Trophoblast cell (in vitro differentiated cells and primary cell): ENCODE data around the gene PCDHB6.
"Not testable (repeated sequence)": the region's sequence is repeated elsewhere in the genome, so short reads cannot be mapped to it uniquely, and the experiment has no call there.

Experiments used
- DNase-seq, 2 donors: peaks; one replicate each; pipeline ENCODE4 v3.0.0-alpha.2; 2016
- H2AFZ ChIP-seq: 2 replicates; pipeline ENCODE4 v1.6.1; 2013; ENCODE audit warnings: low read length, moderate library complexity, mild to moderate bottlenecking; ENCODE audit not compliant: insufficient read depth, poor library complexity
- H2AK5ac ChIP-seq: 2 replicates; pipeline ENCODE4 v1.6.1; 2013; ENCODE audit warnings: mild to moderate bottlenecking, low read length
- H2BK120ac ChIP-seq: 2 replicates; pipeline ENCODE4 v1.6.1; 2013; ENCODE audit warnings: low read length, mild to moderate bottlenecking, moderate library complexity; ENCODE audit not compliant: insufficient read depth, poor library complexity
- H2BK12ac ChIP-seq: 2 replicates; pipeline ENCODE4 v1.6.1; 2013; ENCODE audit warnings: mild to moderate bottlenecking, low read length, moderate library complexity
- H2BK5ac ChIP-seq: 2 replicates; pipeline ENCODE4 v1.6.1; 2013; ENCODE audit warnings: low read length, low read depth, moderate library complexity, mild to moderate bottlenecking; ENCODE audit not compliant: poor library complexity
- H3K14ac ChIP-seq: 2 replicates; pipeline ENCODE4 v1.6.1; 2013; ENCODE audit warnings: mild to moderate bottlenecking, low read length
- H3K18ac ChIP-seq: 2 replicates; pipeline ENCODE4 v1.6.1; 2013; ENCODE audit warnings: mild to moderate bottlenecking, low read length
- H3K23ac ChIP-seq: 2 replicates; pipeline ENCODE4 v1.6.1; 2013; ENCODE audit warnings: low read length
- H3K27ac ChIP-seq: 2 replicates; pipeline ENCODE4 v1.5.1; 2013; ENCODE audit warnings: low read depth, mild to moderate bottlenecking, inconsistent platforms, low read length, moderate library complexity
- H3K27me3 ChIP-seq: 2 replicates; pipeline ENCODE4 v1.6.1; 2013; ENCODE audit warnings: inconsistent platforms, mild to moderate bottlenecking, low read length, moderate library complexity; ENCODE audit not compliant: insufficient read depth
- H3K36me3 ChIP-seq, 2 experiments: 1 replicate in 1 of 2; 2 replicates in 1 of 2; pipeline ENCODE4 v1.6.1; 2013; ENCODE audit warnings: low read length in 2 of 2, mild to moderate bottlenecking in 2 of 2, moderate library complexity in 1 of 2; ENCODE audit not compliant: insufficient read depth in 2 of 2, control insufficient read depth in 1 of 2
- H3K4ac ChIP-seq: 2 replicates; pipeline ENCODE4 v1.6.1; 2013; ENCODE audit warnings: low read depth, mild to moderate bottlenecking, low read length, moderate library complexity
- H3K4me1 ChIP-seq, 2 experiments: 1 replicate in 1 of 2; 2 replicates in 1 of 2; pipeline ENCODE4 v1.6.1; 2013; ENCODE audit warnings: low read length in 2 of 2, mild to moderate bottlenecking in 2 of 2, moderate library complexity in 1 of 2; ENCODE audit not compliant: insufficient read depth in 2 of 2, control insufficient read depth in 1 of 2
- H3K4me2 ChIP-seq: 2 replicates; pipeline ENCODE4 v1.6.1; 2013; ENCODE audit warnings: inconsistent platforms, mild to moderate bottlenecking, low read length, moderate library complexity
- H3K4me3 ChIP-seq: 2 replicates; pipeline ENCODE4 v1.5.1; 2013; ENCODE audit warnings: mild to moderate bottlenecking, low read depth, low read length, inconsistent platforms
- H3K79me1 ChIP-seq: one replicate; pipeline ENCODE4 v1.6.1; 2013; ENCODE audit warnings: low read length
- H3K79me2 ChIP-seq: 2 replicates; pipeline ENCODE4 v1.6.1; 2013; ENCODE audit warnings: low read length, mild to moderate bottlenecking; ENCODE audit not compliant: control insufficient read depth, insufficient read depth, poor library complexity
- H3K9ac ChIP-seq: 2 replicates; pipeline ENCODE4 v1.6.1; 2013; ENCODE audit warnings: mild to moderate bottlenecking, low read length
- H3K9me3 ChIP-seq: 2 replicates; pipeline ENCODE4 v1.6.1; 2013; ENCODE audit warnings: low read depth, mild to moderate bottlenecking, control low read depth, inconsistent platforms, low read length; ENCODE audit not compliant: insufficient read depth
- H4K12ac ChIP-seq: 2 replicates; pipeline ENCODE4 v1.6.1; 2013; ENCODE audit warnings: low read depth, mild to moderate bottlenecking, low read length, moderate library complexity
- H4K8ac ChIP-seq: 2 replicates; pipeline ENCODE4 v1.6.1; 2013; ENCODE audit warnings: low read depth, mild to moderate bottlenecking, low read length, moderate library complexity
- H4K91ac ChIP-seq: one replicate; pipeline ENCODE4 v1.6.1; 2013; ENCODE audit warnings: low read depth, mild to moderate bottlenecking, low read length, moderate library complexity
- WGBS: extraction: QIAGEN DNeasy Blood & Tissue Kit; methylation state at CpG from one replicate; pipeline ENCODE4 v1.1.7; 2013; ENCODE audit warnings: missing lambda C conversion rate; ENCODE audit not compliant: insufficient read length, insufficient coverage; ENCODE audit errors: extremely low coverage; 5-methylcytosine and 5-hydroxymethylcytosine counted together

PCDHB6 gene

DNA sequence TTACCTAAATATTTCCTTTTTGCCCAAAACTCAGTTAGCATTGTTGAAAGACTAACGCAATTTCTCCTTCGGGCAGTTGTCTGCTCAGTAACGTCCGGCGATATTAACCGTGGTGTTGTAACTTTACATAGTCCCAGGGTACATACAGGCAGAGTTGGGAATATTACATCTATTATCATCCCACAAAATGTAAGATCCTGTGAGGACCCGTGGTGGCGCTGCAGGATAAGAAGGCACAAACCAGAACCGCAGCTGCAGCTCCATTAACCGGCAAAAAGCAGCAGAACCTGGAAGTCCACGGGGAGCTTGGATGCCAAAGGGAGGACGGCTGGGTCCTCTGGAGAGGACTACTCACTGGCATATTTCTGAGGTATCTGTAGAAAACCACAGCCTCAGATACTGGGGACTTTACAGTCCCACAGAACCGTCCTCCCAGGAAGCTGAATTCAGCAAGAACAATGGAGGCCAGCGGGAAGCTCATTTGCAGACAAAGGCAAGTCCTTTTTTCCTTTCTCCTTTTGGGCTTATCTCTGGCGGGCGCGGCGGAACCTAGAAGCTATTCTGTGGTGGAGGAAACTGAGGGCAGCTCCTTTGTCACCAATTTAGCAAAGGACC lies 27.8 kb downstream of the PCDHB6 start, which contains the start of gene PCDHB8:
Gene PCDHB8 (plus strand): TSS at position 214 of the 615 bp plus-strand sequence. CDS start 245 bp downstream, at position 459.
- H3K4me2 ChIP-seq, H3K23ac ChIP-seq, H4K91ac ChIP-seq, H4K8ac ChIP-seq, H3K27ac ChIP-seq, H2AK5ac ChIP-seq, H3K9me3 ChIP-seq, DNase-seq, H3K18ac ChIP-seq, H3K79me1 ChIP-seq, H3K4me1 ChIP-seq, H3K79me2 ChIP-seq, H3K14ac ChIP-seq, H3K27me3 ChIP-seq, H3K36me3 ChIP-seq, H2AFZ ChIP-seq, H3K4ac ChIP-seq, H3K9ac ChIP-seq, H2BK12ac ChIP-seq, H2BK120ac ChIP-seq, H3K4me3 ChIP-seq, H4K12ac ChIP-seq, H2BK5ac ChIP-seq: not testable (repeated sequence)
- no CpG with 5 or more reads among the region's 18 CpGs for whole genome bisulfite sequencing

DNA sequence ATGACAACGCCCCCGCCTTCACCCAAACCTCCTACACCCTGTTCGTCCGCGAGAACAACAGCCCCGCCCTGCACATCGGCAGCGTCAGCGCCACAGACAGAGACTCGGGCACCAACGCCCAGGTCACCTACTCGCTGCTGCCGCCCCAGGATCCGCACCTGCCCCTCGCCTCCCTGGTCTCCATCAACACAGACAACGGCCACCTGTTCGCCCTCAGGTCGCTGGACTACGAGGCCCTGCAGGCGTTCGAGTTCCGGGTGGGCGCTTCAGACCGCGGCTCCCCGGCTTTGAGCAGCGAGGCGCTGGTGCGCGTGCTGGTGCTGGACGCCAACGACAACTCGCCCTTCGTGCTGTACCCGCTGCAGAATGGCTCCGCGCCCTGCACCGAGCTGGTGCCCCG lies 29.5 kb downstream of the PCDHB6 start:
- not testable (repeated sequence) for H2AK5ac ChIP-seq, H4K8ac ChIP-seq, H2BK12ac ChIP-seq, H3K27ac ChIP-seq, H3K79me2 ChIP-seq, H3K14ac ChIP-seq, H4K12ac ChIP-seq, H3K9me3 ChIP-seq, H3K4me3 ChIP-seq, H3K4ac ChIP-seq, H3K4me1 ChIP-seq, H2AFZ ChIP-seq, H3K79me1 ChIP-seq, H3K23ac ChIP-seq, H3K9ac ChIP-seq, H2BK5ac ChIP-seq, H4K91ac ChIP-seq, H3K36me3 ChIP-seq, H3K4me2 ChIP-seq, H3K18ac ChIP-seq, H3K27me3 ChIP-seq, DNase-seq, H2BK120ac ChIP-seq
- WGBS = no CpG with 5 or more reads among the region's 39 CpGs

DNA sequence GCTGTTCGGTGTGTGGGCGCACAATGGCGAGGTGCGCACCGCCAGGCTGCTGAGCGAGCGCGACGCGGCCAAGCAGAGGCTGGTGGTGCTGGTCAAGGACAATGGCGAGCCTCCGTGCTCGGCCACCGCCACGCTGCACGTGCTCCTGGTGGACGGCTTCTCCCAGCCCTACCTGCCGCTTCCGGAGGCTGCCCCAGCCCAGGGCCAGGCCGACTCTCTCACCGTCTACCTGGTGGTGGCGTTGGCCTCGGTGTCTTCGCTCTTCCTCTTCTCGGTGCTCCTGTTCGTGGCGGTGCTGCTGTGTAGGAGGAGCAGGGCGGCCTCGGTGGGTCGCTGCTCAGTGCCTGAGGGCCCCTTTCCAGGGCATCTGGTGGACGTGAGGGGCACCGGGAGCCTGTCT lies 30.0 kb downstream of the PCDHB6 start:
- H3K79me2 ChIP-seq, DNase-seq, H3K4me2 ChIP-seq, H3K9me3 ChIP-seq, H4K91ac ChIP-seq, H2BK12ac ChIP-seq, H2AFZ ChIP-seq, H2BK120ac ChIP-seq, H3K27me3 ChIP-seq, H4K8ac ChIP-seq, H3K4me1 ChIP-seq, H3K79me1 ChIP-seq, H2AK5ac ChIP-seq, H3K36me3 ChIP-seq, H3K4me3 ChIP-seq, H3K18ac ChIP-seq, H3K4ac ChIP-seq, H3K9ac ChIP-seq, H3K27ac ChIP-seq, H4K12ac ChIP-seq, H3K14ac ChIP-seq, H2BK5ac ChIP-seq, H3K23ac ChIP-seq: not testable (repeated sequence)
- no CpG with 5 or more reads among the region's 32 CpGs for whole genome bisulfite sequencing

DNA sequence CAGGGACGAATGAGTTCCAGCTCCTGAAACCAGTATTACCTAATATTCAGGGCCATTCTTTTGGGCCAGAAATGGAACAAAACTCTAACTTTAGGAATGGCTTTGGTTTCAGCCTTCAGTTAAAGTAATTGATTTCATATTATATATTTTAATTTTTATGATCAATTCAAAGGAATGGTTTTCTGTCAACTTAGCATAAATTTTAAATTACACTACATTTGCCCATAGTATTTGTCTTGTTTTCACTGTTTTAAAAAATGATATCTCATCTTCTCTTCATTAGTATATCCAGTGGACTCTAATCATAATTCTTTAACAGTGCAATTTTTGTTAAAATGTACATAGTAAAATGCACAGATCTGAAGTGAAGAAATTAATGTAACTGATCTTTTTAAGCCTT lies 30.5 kb downstream of the PCDHB6 start:
- no peak overlapping the region for H4K8ac ChIP-seq
- no peak overlapping the region for H3K9ac ChIP-seq
- H3K27me3 ChIP-seq = no peaks in the 10 kb centered on the region
- H3K18ac ChIP-seq = no peak overlapping the region
- no peak overlapping the region for H2BK5ac ChIP-seq
- no peak for DNase-seq
- no CpG with 5 or more reads among the region's 1 CpG for WGBS
- no peak overlapping the region for H3K23ac ChIP-seq
- H4K91ac ChIP-seq = no peak overlapping the region
- H2AFZ ChIP-seq = no peak overlapping the region
- no peak overlapping the region for H3K14ac ChIP-seq
- peaks cover 2% of the 10 kb centered on the region for H3K9me3 ChIP-seq
- no peak overlapping the region for H2AK5ac ChIP-seq
- H2BK12ac ChIP-seq = no peak overlapping the region
- no peaks in the 10 kb centered on the region for H3K36me3 ChIP-seq
- H3K79me1 ChIP-seq = no peaks in the 10 kb centered on the region
- no peak overlapping the region for H3K4me3 ChIP-seq
- H3K4me2 ChIP-seq = no peak overlapping the region
- no peak overlapping the region for H2BK120ac ChIP-seq
- no peak overlapping the region for H3K4ac ChIP-seq
- no peak overlapping the region for H3K27ac ChIP-seq
- no peak overlapping the region for H4K12ac ChIP-seq
- H3K79me2 ChIP-seq = no peaks in the 10 kb centered on the region
- H3K4me1 ChIP-seq = no peaks in the 10 kb centered on the region
